ENCODE data around the gene PHC1. TPM values are rescaled to one million over a fixed set of nuclear protein-coding genes. Genes with fewer than 3 reads are reported as not detected.

PHC1 gene
- total and polyA plus RNA-seq, 7 experiments from 2014 or later, result 15.4 to 55.0 (median 36.8) TPM

DNA sequence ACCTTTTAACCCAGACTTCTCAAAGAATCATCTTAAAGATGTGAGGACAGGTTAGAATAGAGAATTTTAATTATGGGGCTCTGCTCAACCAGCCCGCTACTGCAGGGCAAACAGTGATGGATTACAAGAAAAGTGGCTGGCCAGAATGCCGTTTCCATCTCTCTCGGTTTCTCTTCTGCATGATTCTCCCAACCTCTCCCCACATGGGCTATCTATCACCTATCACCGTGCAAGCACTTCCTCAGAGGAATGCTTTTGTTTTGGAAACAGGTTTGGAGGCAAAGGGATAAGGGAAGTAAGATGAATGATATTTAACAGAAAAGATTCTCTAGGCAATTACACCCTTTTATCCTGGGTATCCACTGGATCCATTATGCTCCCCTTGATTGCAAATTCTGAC, 37.4 kb upstream of the PHC1 start:
- CTCF ChIA-PET, result no interaction called here
- Mint-ChIP-seq H3K27me3 (peaks cover 0 to 11% (median 4%) of the 10 kb centered on the region in 5 donors), H3K4me3 (no peak overlapping the region)

DNA sequence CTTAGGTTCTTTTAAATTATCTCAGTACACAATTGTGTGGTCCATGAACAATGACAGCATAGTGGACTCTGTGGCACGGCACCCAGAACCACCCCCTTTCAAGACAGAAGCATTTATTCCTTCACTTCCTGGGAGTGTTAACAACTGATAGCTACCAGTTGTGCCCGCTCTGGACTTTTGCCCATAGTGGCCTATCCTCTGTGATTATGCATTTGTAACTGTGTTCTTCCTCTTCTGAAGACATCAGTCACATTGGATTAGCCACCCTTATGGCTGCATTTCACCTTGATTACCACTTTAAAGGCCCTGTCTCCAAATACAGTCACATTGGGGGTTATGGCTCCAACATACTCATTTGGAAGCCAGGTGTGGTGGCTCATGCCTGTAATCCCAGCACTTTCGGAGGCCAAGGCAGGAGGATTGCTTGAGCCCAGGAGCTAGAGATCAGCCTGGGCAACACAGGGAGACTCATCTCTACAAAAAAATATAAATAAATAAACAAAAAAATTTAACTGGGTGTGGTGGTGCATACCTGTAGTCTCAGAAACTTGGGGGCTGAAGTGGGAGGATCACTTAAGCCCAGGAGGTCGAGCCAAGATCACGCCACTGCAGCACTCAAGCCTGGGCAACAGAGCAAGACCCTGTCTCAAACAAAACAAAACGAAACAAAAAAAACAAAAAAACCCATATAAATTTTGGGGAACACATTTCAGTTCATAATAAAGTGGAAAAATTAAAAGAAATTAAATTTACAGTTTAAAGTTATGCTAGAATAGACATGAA, 27.6 kb upstream of the PHC1 start:
- Mint-ChIP-seq H3K4me3 (no peak overlapping the region), H3K27ac (no peak overlapping the region), H3K27me3 (peaks cover 0 to 27% (median 0%) of the 10 kb centered on the region in 5 donors), H3K36me3 (peaks cover 0 to 4% (median 0%) of the 10 kb centered on the region in 5 donors), H3K9me3 (peaks cover 0 to 3% (median 0%) of the 10 kb centered on the region in 11 donors), H3K4me1 (peaks cover 0 to 12% (median 5%) of the 10 kb centered on the region in 7 donors)
- ChIA-PET POLR2A (no interaction called here), CTCF (interaction anchor here (2.2 kb wide), 1 partner anchor 163 kb away, joined by 7 read pairs; no protein-coding TSS in a partner anchor)
- no peak for ATAC-seq
- DNase-seq, result no peak
- Histone ChIP-seq H3K9me3 (ENCODE audit: control insufficient read depth in 2 of 3, low read length in 3 of 3) (no peaks in the 10 kb centered on the region), H3K27me3 (ENCODE audit: control insufficient read depth in 2 of 2, insufficient read depth in 2 of 2, low read length in 2 of 2) (no peaks in the 10 kb centered on the region), H3K27ac (ENCODE audit: low read depth, low read length) (no peak overlapping the region), H3K4me1 (ENCODE audit: control insufficient read depth in 2 of 2, insufficient read depth in 2 of 2, low read length in 2 of 2) (no peaks in the 10 kb centered on the region), H3K36me3 (ENCODE audit: control insufficient read depth in 2 of 3, insufficient read depth in 3 of 3, low read length in 3 of 3) (no peaks in the 10 kb centered on the region), H3K4me3 (ENCODE audit: low read length) (no peak overlapping the region)
- intact Hi-C loops (cut with micrococcal nuclease), result no loop called here

More for the DNA sequence above, 37.4 kb upstream of the PHC1 start:
- ATAC-seq, result no peak
- no peaks in the 10 kb centered on the region for H3K36me3 Mint-ChIP-seq
- H3K27ac ChIP-seq (ENCODE audit: low read depth, low read length), result no peak overlapping the region
- H3K36me3 ChIP-seq (ENCODE audit: control insufficient read depth in 2 of 3, insufficient read depth in 3 of 3, low read length in 3 of 3), result no peaks in the 10 kb centered on the region
- H3K27ac Mint-ChIP-seq, result no peak overlapping the region
- no peaks in the 10 kb centered on the region for H3K9me3 ChIP-seq (ENCODE audit: control insufficient read depth in 2 of 3, low read length in 3 of 3)
- POLR2A ChIA-PET, result no interaction called here
- no peaks in the 10 kb centered on the region for H3K4me1 ChIP-seq (ENCODE audit: control insufficient read depth in 2 of 2, insufficient read depth in 2 of 2, low read length in 2 of 2)
- DNase-seq, result no peak
- no peak overlapping the region for H3K4me3 ChIP-seq (ENCODE audit: low read length)
- H3K27me3 ChIP-seq (ENCODE audit: control insufficient read depth in 2 of 2, insufficient read depth in 2 of 2, low read length in 2 of 2), result no peaks in the 10 kb centered on the region
- H3K9me3 Mint-ChIP-seq, result no peaks in the 10 kb centered on the region
- H3K4me1 Mint-ChIP-seq, result peaks cover 0 to 9% (median 2%) of the 10 kb centered on the region in 7 donors
- intact Hi-C loops (cut with micrococcal nuclease), result no loop called here

DNA sequence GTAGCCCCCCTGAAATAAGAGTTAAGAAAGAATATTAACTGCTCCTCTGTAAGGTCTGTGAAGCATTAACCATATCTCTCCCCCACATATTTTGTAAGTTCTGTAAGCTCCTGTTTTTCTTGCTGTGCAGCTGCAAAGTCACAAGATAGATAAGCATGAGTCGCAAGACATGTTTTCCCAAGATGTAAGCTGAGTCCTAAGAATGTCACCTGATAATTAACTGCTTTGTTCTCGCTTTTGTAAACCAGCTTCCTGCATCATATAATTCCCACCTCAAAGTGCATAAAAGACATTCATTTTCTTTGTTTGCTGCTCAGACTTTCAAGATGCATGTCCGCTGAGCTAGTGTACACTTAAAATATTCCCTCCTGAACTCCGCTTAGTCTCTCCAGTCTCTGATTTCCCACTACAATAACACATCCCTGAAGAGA, 27.0 kb upstream of the PHC1 start:
- intact Hi-C loops (cut with micrococcal nuclease), result no loop called here

DNA sequence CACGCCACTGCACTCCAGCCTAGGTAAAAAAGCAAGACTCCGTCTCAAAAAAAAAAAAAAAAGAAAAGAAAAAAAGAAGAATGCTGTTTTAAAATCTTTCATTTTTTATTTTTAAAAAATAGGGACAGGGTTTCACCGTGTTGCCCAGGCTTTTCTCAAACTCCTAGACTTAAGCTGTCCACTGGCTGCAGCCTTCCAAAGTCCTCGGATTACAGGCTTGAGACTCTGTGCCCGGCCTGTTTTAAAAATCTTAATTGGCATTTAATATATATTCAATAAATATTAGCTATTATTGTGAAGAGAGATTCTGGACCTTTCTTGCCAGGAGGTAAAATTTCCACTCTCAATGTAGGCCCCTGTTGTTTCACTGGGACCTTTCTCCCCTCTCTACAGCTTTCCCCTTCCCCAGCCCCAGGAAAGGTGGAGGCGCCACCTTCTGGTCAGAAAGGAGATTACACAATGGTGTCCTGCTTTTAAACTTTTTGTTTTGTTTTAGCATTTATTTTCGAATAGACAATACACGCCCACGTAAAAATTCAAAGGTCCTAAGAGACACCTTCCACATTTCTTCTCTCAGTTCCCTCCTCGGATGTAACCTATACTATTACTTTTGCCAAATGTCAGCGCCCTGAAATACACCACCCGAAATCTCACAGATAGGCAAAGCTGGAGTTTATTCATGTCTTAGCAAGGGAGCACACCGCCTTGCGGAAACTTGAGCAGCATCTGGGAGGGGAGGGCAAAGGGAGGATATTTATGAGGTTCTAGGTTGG, 23.8 kb upstream of the PHC1 start:
- H3K27me3 ChIP-seq (ENCODE audit: control insufficient read depth in 2 of 2, insufficient read depth in 2 of 2, low read length in 2 of 2), result no peaks in the 10 kb centered on the region
- H3K4me1 Mint-ChIP-seq, result peaks cover 0 to 12% (median 5%) of the 10 kb centered on the region in 7 donors
- no peaks in the 10 kb centered on the region for H3K36me3 ChIP-seq (ENCODE audit: control insufficient read depth in 2 of 3, insufficient read depth in 3 of 3, low read length in 3 of 3)
- peak overlapping the region in 8 of 9 donors; percentile 8 to 92 (median 80) for H3K27ac Mint-ChIP-seq
- CTCF ChIA-PET, result interaction anchor here (0.6 to 4.4 kb wide), 27 partner anchors 15 to 346 kb away, joined by 3 to 24 read pairs (median 4); partner anchors contain the start of gene M6PR
- peak overlapping the region; percentile 71 for H3K4me3 ChIP-seq (ENCODE audit: low read length)
- peak overlapping the region; percentile 59 for H3K27ac ChIP-seq (ENCODE audit: low read depth, low read length)
- no peaks in the 10 kb centered on the region for H3K9me3 ChIP-seq (ENCODE audit: control insufficient read depth in 2 of 3, low read length in 3 of 3)
- peak; percentile 91 for ATAC-seq
- POLR2A ChIA-PET, result interaction anchor here (1.3 to 1.5 kb wide), 3 partner anchors 59 to 193 kb away, joined by 3 read pairs; partner anchors contain the start of genes M6PR and RIMKLB
- H3K9me3 Mint-ChIP-seq, result no peaks in the 10 kb centered on the region
- H3K27me3 Mint-ChIP-seq, result peaks cover 0 to 27% (median 0%) of the 10 kb centered on the region in 5 donors
- peaks cover 0 to 4% (median 0%) of the 10 kb centered on the region in 5 donors for H3K36me3 Mint-ChIP-seq
- intact Hi-C loops (cut with micrococcal nuclease), result loop anchor here (1.0 to 5.0 kb wide), 9 partner anchors 24 to 346 kb away; partner anchors contain the start of genes PHC1 (in 1 of the 2) and RIMKLB (in 1 of the 2)
- peak; percentile 29 to 78 (median 61) for DNase-seq
- no peaks in the 10 kb centered on the region for H3K4me1 ChIP-seq (ENCODE audit: control insufficient read depth in 2 of 2, insufficient read depth in 2 of 2, low read length in 2 of 2)
- H3K4me3 Mint-ChIP-seq, result peak overlapping the region; percentile 77 to 100 (median 90)

More for the DNA sequence above, 27.0 kb upstream of the PHC1 start:
- Mint-ChIP-seq H3K4me3 (no peak overlapping the region), H3K9me3 (peaks cover 0 to 3% (median 0%) of the 10 kb centered on the region in 11 donors), H3K27me3 (peaks cover 0 to 27% (median 0%) of the 10 kb centered on the region in 5 donors), H3K36me3 (peaks cover 0 to 4% (median 0%) of the 10 kb centered on the region in 5 donors), H3K4me1 (peaks cover 0 to 7% (median 5%) of the 10 kb centered on the region in 7 donors), H3K27ac (no peak overlapping the region)
- ChIA-PET CTCF (no interaction called here), POLR2A (interaction anchor here (0.7 kb wide), 1 partner anchor 131 kb away, joined by 3 read pairs; no protein-coding TSS in a partner anchor)
- Histone ChIP-seq H3K27me3 (ENCODE audit: control insufficient read depth in 2 of 2, insufficient read depth in 2 of 2, low read length in 2 of 2) (no peaks in the 10 kb centered on the region), H3K4me3 (ENCODE audit: low read length) (no peak overlapping the region), H3K9me3 (ENCODE audit: control insufficient read depth in 2 of 3, low read length in 3 of 3) (no peaks in the 10 kb centered on the region), H3K27ac (ENCODE audit: low read depth, low read length) (no peak overlapping the region), H3K4me1 (ENCODE audit: control insufficient read depth in 2 of 2, insufficient read depth in 2 of 2, low read length in 2 of 2) (no peaks in the 10 kb centered on the region), H3K36me3 (ENCODE audit: control insufficient read depth in 2 of 3, insufficient read depth in 3 of 3, low read length in 3 of 3) (no peaks in the 10 kb centered on the region)
- no peak for ATAC-seq
- no peak for DNase-seq

DNA sequence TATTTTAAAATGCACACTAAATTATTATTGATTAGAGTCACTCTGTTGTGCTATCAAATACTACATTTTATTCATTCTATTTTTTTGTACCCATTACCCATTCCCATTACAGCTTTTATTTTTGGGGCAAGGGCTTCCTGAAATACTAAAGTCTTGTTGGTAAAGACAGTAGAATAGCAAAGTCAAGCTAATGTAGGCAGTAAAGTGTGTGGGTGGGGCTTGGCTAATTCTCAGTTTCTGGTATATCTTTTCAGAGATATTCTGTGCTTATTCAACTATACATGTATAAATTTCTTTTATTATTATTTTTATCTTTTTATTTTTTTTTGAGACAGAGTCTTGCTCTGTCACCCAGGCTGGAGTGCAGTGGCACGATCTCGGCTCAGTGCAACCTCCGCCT, 22.3 kb upstream of the PHC1 start:
- POLR2A ChIA-PET, result interaction anchor here (1.5 kb wide), 1 partner anchor 194 kb away, joined by 3 read pairs; the partner anchor contains the start of gene RIMKLB
- Mint-ChIP-seq H3K4me1 (peaks cover 0 to 12% (median 5%) of the 10 kb centered on the region in 7 donors), H3K27me3 (peaks cover 0 to 27% (median 0%) of the 10 kb centered on the region in 5 donors), H3K27ac (no peak overlapping the region), H3K9me3 (no peaks in the 10 kb centered on the region), H3K4me3 (no peak overlapping the region), H3K36me3 (peaks cover 0 to 4% (median 0%) of the 10 kb centered on the region in 5 donors)
- CTCF ChIA-PET, result interaction anchor here (4.4 kb wide), 1 partner anchor 158 kb away, joined by 24 read pairs; no protein-coding TSS in a partner anchor
- Histone ChIP-seq H3K4me3 (ENCODE audit: low read length) (no peak overlapping the region), H3K4me1 (ENCODE audit: control insufficient read depth in 2 of 2, insufficient read depth in 2 of 2, low read length in 2 of 2) (no peaks in the 10 kb centered on the region), H3K9me3 (ENCODE audit: control insufficient read depth in 2 of 3, low read length in 3 of 3) (no peaks in the 10 kb centered on the region), H3K27me3 (ENCODE audit: control insufficient read depth in 2 of 2, insufficient read depth in 2 of 2, low read length in 2 of 2) (no peaks in the 10 kb centered on the region), H3K36me3 (ENCODE audit: control insufficient read depth in 2 of 3, insufficient read depth in 3 of 3, low read length in 3 of 3) (no peaks in the 10 kb centered on the region), H3K27ac (ENCODE audit: low read depth, low read length) (no peak overlapping the region)
- ATAC-seq (no peak), DNase-seq (no peak)
- intact Hi-C loops (cut with micrococcal nuclease), result loop anchor here (2.0 to 5.0 kb wide), 3 partner anchors 59 to 235 kb away; partner anchors contain the start of gene RIMKLB (in 1 of the 2)

DNA sequence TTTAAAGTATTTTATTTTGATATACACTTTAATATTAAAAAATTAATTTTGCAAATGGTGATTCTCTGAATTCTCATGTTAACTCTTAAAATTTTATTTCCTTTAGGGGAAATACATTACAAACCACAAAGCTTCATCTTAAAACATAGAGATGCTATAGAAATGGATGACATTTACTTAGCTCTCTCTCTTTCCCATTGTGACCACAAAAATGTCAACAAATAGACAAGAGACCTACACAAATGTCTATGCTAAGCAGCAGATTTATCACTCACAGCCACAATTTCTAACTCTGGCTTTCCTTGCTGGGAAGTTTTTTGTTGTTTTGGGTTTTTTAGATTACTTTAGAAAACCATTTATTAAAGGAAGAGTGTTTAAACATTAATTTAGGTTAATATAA, 19.9 kb upstream of the PHC1 start:
- Histone ChIP-seq H3K27ac (ENCODE audit: low read depth, low read length) (no peak overlapping the region), H3K4me1 (ENCODE audit: control insufficient read depth in 2 of 2, insufficient read depth in 2 of 2, low read length in 2 of 2) (no peaks in the 10 kb centered on the region), H3K4me3 (ENCODE audit: low read length) (no peak overlapping the region), H3K36me3 (ENCODE audit: control insufficient read depth in 2 of 3, insufficient read depth in 3 of 3, low read length in 3 of 3) (no peaks in the 10 kb centered on the region), H3K27me3 (ENCODE audit: control insufficient read depth in 2 of 2, insufficient read depth in 2 of 2, low read length in 2 of 2) (no peaks in the 10 kb centered on the region), H3K9me3 (ENCODE audit: control insufficient read depth in 2 of 3, low read length in 3 of 3) (no peaks in the 10 kb centered on the region)
- Mint-ChIP-seq H3K4me3 (no peak overlapping the region), H3K27me3 (peaks cover 0 to 27% (median 5%) of the 10 kb centered on the region in 5 donors), H3K9me3 (no peaks in the 10 kb centered on the region), H3K27ac (no peak overlapping the region), H3K4me1 (peaks cover 0 to 12% (median 6%) of the 10 kb centered on the region in 7 donors), H3K36me3 (no peaks in the 10 kb centered on the region)
- ChIA-PET CTCF (interaction anchor here (0.6 to 1.3 kb wide), 3 partner anchors 16 to 144 kb away, joined by 3 to 9 read pairs (median 3); no protein-coding TSS in a partner anchor), POLR2A (no interaction called here)
- ATAC-seq (no peak), DNase-seq (no peak)
- intact Hi-C loops (cut with micrococcal nuclease), result loop anchor here (5.0 kb wide), 2 partner anchors 197 to 237 kb away; partner anchors contain the start of gene RIMKLB (in 1 of the 2)

Measured in naive thymus-derived CD4-positive, alpha-beta T cell (primary cell).